CD1c-positive myeloid dendritic cell (primary cell): ENCODE data around the gene MCRS1.
A peak's percentile ranks its signal among the peaks of the same experiment; 100 is the strongest.

Source experiments
- DNase-seq: peaks from one replicate; pipeline ENCODE4 v3.0.0-alpha.2; 2016; ENCODE audit errors: extremely low spot score

Gene MCRS1

DNA sequence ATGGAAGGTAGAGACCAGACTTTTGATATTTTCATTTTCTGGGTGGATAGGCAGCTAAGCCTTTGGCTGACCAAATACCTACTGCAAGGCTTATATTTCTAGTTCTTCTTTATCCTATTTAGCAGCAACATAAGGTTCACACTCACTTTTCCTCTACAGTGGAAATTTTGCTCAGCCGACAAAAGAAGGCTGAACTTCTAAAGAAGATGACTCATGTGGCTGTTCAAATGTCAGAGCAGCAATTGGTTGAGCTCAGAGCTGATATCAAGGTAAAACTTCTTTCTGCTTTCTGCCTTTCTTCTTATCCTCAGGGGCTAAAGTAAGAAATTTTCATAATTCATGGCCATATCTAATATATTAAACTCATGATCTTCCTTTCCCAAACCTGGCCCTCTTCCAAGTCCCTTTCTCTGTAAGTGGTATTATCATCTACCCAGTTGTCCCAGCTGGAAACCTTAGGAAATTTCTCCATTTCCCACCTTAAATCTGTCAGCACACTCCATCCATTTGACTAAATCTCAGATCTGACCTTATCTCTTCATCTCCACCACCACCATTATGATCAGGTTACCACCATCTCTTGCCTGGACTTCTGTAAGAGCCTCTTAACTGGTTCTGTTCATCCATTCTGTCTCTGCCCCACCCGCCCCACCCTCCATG lies 48.9 kb downstream of the MCRS1 start:
- DNase-seq = peak; percentile 9

GRCh38 chr12:49515266-49515665 lies 52.7 kb downstream of the MCRS1 start:
- no peak for DNase-seq

- DNase-seq = no peak
These were observed 55.4 kb downstream of the MCRS1 start for GRCh38 chr12:49512546-49512945.

GRCh38 chr12:49511410-49511809 lies 56.5 kb downstream of the MCRS1 start:
- no peak for DNase-seq

DNA sequence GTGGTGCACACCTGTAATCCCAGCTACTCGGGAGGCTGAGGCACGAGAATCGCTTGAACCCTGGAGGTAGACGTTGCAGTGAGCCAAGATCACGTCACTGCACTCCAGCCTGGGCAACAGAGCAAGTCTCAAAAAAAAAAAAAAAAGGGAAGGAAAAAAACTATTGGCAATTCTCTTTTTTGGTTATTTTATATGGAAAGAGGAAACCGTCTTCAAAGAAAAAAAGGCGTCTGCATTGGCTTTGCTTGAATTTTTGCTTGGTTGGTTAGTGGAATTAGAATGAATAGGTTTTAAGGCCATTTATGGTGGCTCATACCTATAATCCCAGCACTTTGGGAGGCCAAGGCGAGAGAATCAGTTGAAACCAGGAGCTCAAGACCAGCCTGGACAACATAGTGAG lies 58.3 kb downstream of the MCRS1 start:
- DNase-seq = peak; percentile 33
